ENCODE data around the gene COX6A1. TPM values are rescaled to one million over a fixed set of nuclear protein-coding genes. Genes with fewer than 3 reads are reported as not detected.

COX6A1 gene
- total and polyA plus RNA-seq, 2 donors (not counting 3 experiments of a cell fraction or from before 2014, with no cell fraction given): 299 to 1,327 TPM

GRCh38 chr12:120438495-120439198 lies 734 bp downstream of the COX6A1 start:
- peak; percentile 36 for DNase-seq (ENCODE audit: low read depth, low spot score)
- H3K9me3 ChIP-seq (replicated peaks; ENCODE audit: control insufficient read depth, insufficient read depth, low read length): no peaks in the 10 kb centered on the region
- peaks cover 14% of the 10 kb centered on the region for H3K4me1 ChIP-seq (ENCODE audit: control insufficient read depth, extremely low read depth, insufficient read depth, low read length)
- no peaks in the 10 kb centered on the region for H3K9me1 ChIP-seq (replicated peaks; ENCODE audit: control insufficient read depth, extremely low read depth, insufficient read depth, low read length)
- peak overlapping the region; percentile 48 to 76 (median 49) for H3K4me3 ChIP-seq (replicated peaks in 1 of 3; ENCODE audit: insufficient read depth in 1 of 3, low read depth in 1 of 3, low read length in 3 of 3)
- no peak overlapping the region for H3K27ac ChIP-seq (ENCODE audit: insufficient read depth, low read depth, low read length)
- no TSS peak for BruUV-seq (replicated peaks)
- H3K79me2 ChIP-seq (ENCODE audit: control insufficient read depth, insufficient read depth, low read length): peaks cover 21% of the 10 kb centered on the region
- intact Hi-C loops (cut with micrococcal nuclease): loop anchor here (1.0 to 2.0 kb wide), 5 partner anchors 8 to 209 kb away; partner anchors contain the start of genes DYNLL1, GATC and TRIAP1
- TF ChIP-seq JUN (IDR thresholded peaks at IDR 0.05; ENCODE audit: borderline replicate concordance, insufficient read depth, insufficient read length, low read depth) (no peak), CTCF (IDR thresholded peaks at IDR 0.05; ENCODE audit: extremely low read depth in 1 of 2, insufficient read depth in 1 of 2, low read depth in 1 of 2, low read length in 2 of 2) (no peak), EZH2 (IDR thresholded peaks at IDR 0.05; ENCODE audit: borderline replicate concordance, low read depth, low read length, severe bottlenecking) (no peak), GATA2 (IDR thresholded peaks at IDR 0.05; ENCODE audit: insufficient read depth, insufficient read length, low read depth, low read length) (no peak), MYC (IDR thresholded peaks at IDR 0.05; ENCODE audit: low read depth, low read length) (no peak), FOS (IDR thresholded peaks at IDR 0.05; ENCODE audit: borderline replicate concordance, insufficient read depth, low read length) (no peak)
- ChIA-PET CTCF (interaction anchor here (0.7 to 1.9 kb wide), 4 partner anchors 9 to 143 kb away, joined by 3 to 6 read pairs (median 4); partner anchors contain the start of gene POP5), POLR2A (interaction anchor here (0.7 to 0.8 kb wide), 2 partner anchors 30 to 58 kb away, joined by 3 read pairs; no protein-coding TSS in a partner anchor)
- peaks cover 0 to 4% of the 10 kb centered on the region in 2 experiments for H3K36me3 ChIP-seq (ENCODE audit: control insufficient read depth in 2 of 2, extremely low read depth in 1 of 2, insufficient read depth in 2 of 2, low read length in 2 of 2)
- no peaks in the 10 kb centered on the region for H4K20me1 ChIP-seq (replicated peaks; ENCODE audit: control insufficient read depth, extremely low read depth, insufficient read depth, low read length)
- H2AFZ ChIP-seq (ENCODE audit: low read depth, low read length): no peak overlapping the region
- dilution Hi-C loops (cut with MboI; ENCODE audit: extremely low pct_ligation_motif_present, low sequenced_read_pairs): no loop called here
- no peak overlapping the region for H3K9ac ChIP-seq (replicated peaks; ENCODE audit: extremely low read depth, insufficient read depth, low read length)
- H3K27me3 ChIP-seq (ENCODE audit: control insufficient read depth in 2 of 2, insufficient read depth in 2 of 2, low read length in 2 of 2): no peaks in the 10 kb centered on the region
- peak overlapping the region; percentile 62 for H3K4me2 ChIP-seq (ENCODE audit: insufficient read depth, low read length)
- FAIRE-seq: no peak
